ENCODE data around the gene ABO. TPM values are rescaled to one million over a fixed set of nuclear protein-coding genes. Genes with fewer than 3 reads are reported as not detected.
"Not testable (repeated sequence)": the region's sequence is repeated elsewhere in the genome, so short reads cannot be mapped to it uniquely, and the experiment has no call there.

ABO gene
- 0.14 and 0.30 TPM in 2 replicates for total RNA-seq

GRCh38 chr9:133275105-133276000 is at the start of gene ABO:
Gene ABO (minus strand): TSS chr9:133275201.
- Mint-ChIP-seq H3K27me3 (ENCODE audit: low read depth) (peaks cover 46% of the 10 kb centered on the region), H3K9me3 (no peaks in the 10 kb centered on the region), H3K27ac (no peak within 1 kb of the TSS), H3K4me1 (ENCODE audit: low read depth) (peaks cover 7% of the 10 kb centered on the region), H3K4me3 (ENCODE audit: low read depth) (no peak within 1 kb of the TSS), H3K36me3 (ENCODE audit: low read depth) (no peaks in the 10 kb centered on the region)
- DNase-seq (ENCODE audit: low spot score) = no peak
- intact Hi-C loops (cut with micrococcal nuclease) = no loop called here

GRCh38 chr9:133323991-133324703 is 49.1 kb upstream of the ABO start:
- Mint-ChIP-seq H3K27me3 (ENCODE audit: low read depth) (no peaks in the 10 kb centered on the region), H3K36me3 (ENCODE audit: low read depth) (peaks cover 13% of the 10 kb centered on the region), H3K4me1 (ENCODE audit: low read depth) (no peaks in the 10 kb centered on the region), H3K4me3 (ENCODE audit: low read depth) (no peak overlapping the region), H3K27ac (no peak overlapping the region), H3K9me3 (no peaks in the 10 kb centered on the region)
- intact Hi-C loops (cut with micrococcal nuclease) = no loop called here
- DNase-seq (ENCODE audit: low spot score) = no peak

- no peak overlapping the region for H3K4me3 Mint-ChIP-seq (ENCODE audit: low read depth)
- H3K9me3 Mint-ChIP-seq = no peaks in the 10 kb centered on the region
- H3K4me1 Mint-ChIP-seq (ENCODE audit: low read depth) = no peaks in the 10 kb centered on the region
- H3K36me3 Mint-ChIP-seq (ENCODE audit: low read depth) = peaks cover 3% of the 10 kb centered on the region
- H3K27me3 Mint-ChIP-seq (ENCODE audit: low read depth) = no peaks in the 10 kb centered on the region
- H3K27ac Mint-ChIP-seq = no peak overlapping the region
- intact Hi-C loops (cut with micrococcal nuclease) = no loop called here
- no peak for DNase-seq (ENCODE audit: low spot score)
These were observed 48.2 kb upstream of the ABO start for GRCh38 chr9:133323211-133323610.

- H3K27me3 Mint-ChIP-seq (ENCODE audit: low read depth) = no peaks in the 10 kb centered on the region
- H3K4me1 Mint-ChIP-seq (ENCODE audit: low read depth) = no peaks in the 10 kb centered on the region
- no peaks in the 10 kb centered on the region for H3K9me3 Mint-ChIP-seq
- no peak overlapping the region for H3K4me3 Mint-ChIP-seq (ENCODE audit: low read depth)
- intact Hi-C loops (cut with micrococcal nuclease) = no loop called here
- DNase-seq (ENCODE audit: low spot score) = no peak
- no peaks in the 10 kb centered on the region for H3K36me3 Mint-ChIP-seq (ENCODE audit: low read depth)
- H3K27ac Mint-ChIP-seq = no peak overlapping the region
These were observed 47.7 kb upstream of the ABO start for GRCh38 chr9:133322701-133323100.

GRCh38 chr9:133321411-133321935 is 46.5 kb upstream of the ABO start:
- H3K9me3 Mint-ChIP-seq = no peaks in the 10 kb centered on the region
- no peaks in the 10 kb centered on the region for H3K4me1 Mint-ChIP-seq (ENCODE audit: low read depth)
- H3K4me3 Mint-ChIP-seq (ENCODE audit: low read depth) = no peak overlapping the region
- DNase-seq (ENCODE audit: low spot score) = no peak
- no peak overlapping the region for H3K27ac Mint-ChIP-seq
- intact Hi-C loops (cut with micrococcal nuclease) = no loop called here
- no peaks in the 10 kb centered on the region for H3K36me3 Mint-ChIP-seq (ENCODE audit: low read depth)
- H3K27me3 Mint-ChIP-seq (ENCODE audit: low read depth) = no peaks in the 10 kb centered on the region

GRCh38 chr9:133320421-133320881 is 45.5 kb upstream of the ABO start:
- Mint-ChIP-seq H3K27me3 (ENCODE audit: low read depth) (no peaks in the 10 kb centered on the region), H3K36me3 (ENCODE audit: low read depth) (no peaks in the 10 kb centered on the region), H3K4me3 (ENCODE audit: low read depth) (no peak overlapping the region), H3K27ac (no peak overlapping the region), H3K9me3 (no peaks in the 10 kb centered on the region), H3K4me1 (ENCODE audit: low read depth) (no peaks in the 10 kb centered on the region)
- intact Hi-C loops (cut with micrococcal nuclease) = no loop called here
- DNase-seq (ENCODE audit: low spot score) = no peak

GRCh38 chr9:133317551-133317950 is 42.5 kb upstream of the ABO start:
- H3K4me3 Mint-ChIP-seq (ENCODE audit: low read depth); H3K9me3 Mint-ChIP-seq; intact Hi-C loops (cut with micrococcal nuclease); DNase-seq (ENCODE audit: low spot score); H3K27ac Mint-ChIP-seq; H3K36me3 Mint-ChIP-seq (ENCODE audit: low read depth); H3K27me3 Mint-ChIP-seq (ENCODE audit: low read depth); H3K4me1 Mint-ChIP-seq (ENCODE audit: low read depth): not testable (repeated sequence)

- DNase-seq (ENCODE audit: low spot score) = no peak
- no peaks in the 10 kb centered on the region for H3K27me3 Mint-ChIP-seq (ENCODE audit: low read depth)
- H3K4me3 Mint-ChIP-seq (ENCODE audit: low read depth) = no peak overlapping the region
- intact Hi-C loops (cut with micrococcal nuclease) = no loop called here
- H3K27ac Mint-ChIP-seq = no peak overlapping the region
- H3K9me3 Mint-ChIP-seq = no peaks in the 10 kb centered on the region
- no peaks in the 10 kb centered on the region for H3K4me1 Mint-ChIP-seq (ENCODE audit: low read depth)
- no peaks in the 10 kb centered on the region for H3K36me3 Mint-ChIP-seq (ENCODE audit: low read depth)
These were observed 41.0 kb upstream of the ABO start for GRCh38 chr9:133315997-133316396.

GRCh38 chr9:133309608-133310007 is 34.6 kb upstream of the ABO start:
- no peak overlapping the region for H3K4me3 Mint-ChIP-seq (ENCODE audit: low read depth)
- intact Hi-C loops (cut with micrococcal nuclease) = no loop called here
- H3K9me3 Mint-ChIP-seq = no peaks in the 10 kb centered on the region
- H3K36me3 Mint-ChIP-seq (ENCODE audit: low read depth) = no peaks in the 10 kb centered on the region
- no peak for DNase-seq (ENCODE audit: low spot score)
- no peaks in the 10 kb centered on the region for H3K4me1 Mint-ChIP-seq (ENCODE audit: low read depth)
- no peak overlapping the region for H3K27ac Mint-ChIP-seq
- H3K27me3 Mint-ChIP-seq (ENCODE audit: low read depth) = peaks cover 6% of the 10 kb centered on the region

GRCh38 chr9:133307301-133307700 is 32.3 kb upstream of the ABO start:
- Mint-ChIP-seq H3K4me3 (ENCODE audit: low read depth) (no peak overlapping the region), H3K36me3 (ENCODE audit: low read depth) (no peaks in the 10 kb centered on the region), H3K9me3 (no peaks in the 10 kb centered on the region), H3K27ac (no peak overlapping the region), H3K27me3 (ENCODE audit: low read depth) (peaks cover 6% of the 10 kb centered on the region), H3K4me1 (ENCODE audit: low read depth) (no peaks in the 10 kb centered on the region)
- intact Hi-C loops (cut with micrococcal nuclease) = no loop called here
- DNase-seq (ENCODE audit: low spot score) = no peak

GRCh38 chr9:133306242-133307204 is 31.5 kb upstream of the ABO start:
- Mint-ChIP-seq H3K27me3 (ENCODE audit: low read depth) (peaks cover 6% of the 10 kb centered on the region), H3K4me3 (ENCODE audit: low read depth) (no peak overlapping the region), H3K36me3 (ENCODE audit: low read depth) (no peaks in the 10 kb centered on the region), H3K4me1 (ENCODE audit: low read depth) (no peaks in the 10 kb centered on the region), H3K9me3 (no peaks in the 10 kb centered on the region), H3K27ac (no peak overlapping the region)
- intact Hi-C loops (cut with micrococcal nuclease) = no loop called here
- DNase-seq (ENCODE audit: low spot score) = no peak

- no peaks in the 10 kb centered on the region for H3K4me1 Mint-ChIP-seq (ENCODE audit: low read depth)
- no peaks in the 10 kb centered on the region for H3K36me3 Mint-ChIP-seq (ENCODE audit: low read depth)
- no peak for DNase-seq (ENCODE audit: low spot score)
- intact Hi-C loops (cut with micrococcal nuclease) = no loop called here
- H3K27me3 Mint-ChIP-seq (ENCODE audit: low read depth) = peaks cover 6% of the 10 kb centered on the region
- no peak overlapping the region for H3K27ac Mint-ChIP-seq
- no peaks in the 10 kb centered on the region for H3K9me3 Mint-ChIP-seq
- H3K4me3 Mint-ChIP-seq (ENCODE audit: low read depth) = no peak overlapping the region
These were observed 30.7 kb upstream of the ABO start for GRCh38 chr9:133305731-133306130.
